ENCODE results near the gene SMCO3.

- TF ChIP-seq CTCF (IDR thresholded peaks at IDR 0.05) (no peak), POLR2A (IDR thresholded peaks at IDR 0.05) (no peak)
Measured at GRCh38 chr12:14853961-14854360, 40.0 kb upstream of the SMCO3 start.
